ENCODE data around the gene PLAU. TPM values are rescaled to one million over a fixed set of nuclear protein-coding genes. Genes with fewer than 3 reads are reported as not detected.

Gene PLAU
- total RNA-seq, 1 donor from 2014 or later: 19.5 TPM

DNA sequence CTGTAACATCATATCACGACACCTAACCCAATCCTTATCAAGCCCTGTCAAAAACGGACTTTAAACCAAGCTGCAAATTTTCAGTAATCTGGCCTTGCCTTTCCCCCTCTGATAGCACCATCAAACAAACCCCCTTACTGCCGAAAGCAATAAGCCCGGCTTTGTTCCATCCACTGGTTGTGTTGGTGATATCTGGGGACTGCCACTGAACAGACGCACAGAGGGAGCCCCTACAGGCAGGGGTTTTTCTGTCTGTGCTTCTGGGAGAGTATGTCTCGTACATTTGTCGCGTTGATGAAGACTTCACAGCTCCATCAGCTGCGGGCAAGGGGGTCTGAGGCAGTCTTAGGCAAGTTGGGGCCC is 550 bp upstream of the PLAU start:
- H3K27me3 Mint-ChIP-seq (ENCODE audit: unreplicated experiment): peaks cover 14% of the 10 kb centered on the region
- peaks cover 1% of the 10 kb centered on the region for H3K36me3 Mint-ChIP-seq (ENCODE audit: low read depth, unreplicated experiment)
- peak overlapping the region; percentile 85 for H3K27ac Mint-ChIP-seq (ENCODE audit: unreplicated experiment)
- H3K9me3 Mint-ChIP-seq (ENCODE audit: unreplicated experiment): no peaks in the 10 kb centered on the region
- H3K4me3 Mint-ChIP-seq (ENCODE audit: unreplicated experiment): peak overlapping the region; percentile 93
- no peak for TF ChIP-seq CTCF (IDR thresholded peaks at IDR 0.05; ENCODE audit: unreplicated experiment)
- H3K4me1 Mint-ChIP-seq (ENCODE audit: unreplicated experiment): peaks cover 22% of the 10 kb centered on the region
- DNase-seq (ENCODE audit: low spot score): peak; percentile 10

GRCh38 chr10:73911553-73912004 is 647 bp downstream of the PLAU start:
- DNase-seq (ENCODE audit: low spot score): no peak
- no peak for TF ChIP-seq CTCF (IDR thresholded peaks at IDR 0.05; ENCODE audit: unreplicated experiment)
- no peaks in the 10 kb centered on the region for H3K9me3 Mint-ChIP-seq (ENCODE audit: unreplicated experiment)
- H3K36me3 Mint-ChIP-seq (ENCODE audit: low read depth, unreplicated experiment): peaks cover 9% of the 10 kb centered on the region
- peaks cover 17% of the 10 kb centered on the region for H3K27me3 Mint-ChIP-seq (ENCODE audit: unreplicated experiment)
- peak overlapping the region; percentile 98 for H3K4me3 Mint-ChIP-seq (ENCODE audit: unreplicated experiment)
- H3K27ac Mint-ChIP-seq (ENCODE audit: unreplicated experiment): no peak overlapping the region
- H3K4me1 Mint-ChIP-seq (ENCODE audit: unreplicated experiment): peaks cover 22% of the 10 kb centered on the region

DNA sequence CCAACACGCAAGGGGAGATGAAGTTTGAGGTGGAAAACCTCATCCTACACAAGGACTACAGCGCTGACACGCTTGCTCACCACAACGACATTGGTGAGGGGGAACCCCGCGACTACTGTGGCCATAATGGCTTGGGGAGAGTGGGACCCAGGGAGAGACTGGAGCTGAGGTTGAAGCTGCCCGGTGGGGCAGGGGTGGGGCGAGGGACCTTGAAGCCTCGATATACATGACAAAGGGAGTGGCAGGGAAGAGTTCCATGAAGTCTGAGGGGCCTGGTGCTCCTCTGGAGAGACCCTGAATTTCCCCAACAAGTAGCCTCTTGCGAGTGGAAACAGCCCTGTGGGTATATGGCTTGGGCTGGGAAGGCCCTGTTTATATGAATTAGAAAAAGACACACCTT is 3.1 kb downstream of the PLAU start:
- no peak for DNase-seq (ENCODE audit: low spot score)
- Mint-ChIP-seq H3K27me3 (ENCODE audit: unreplicated experiment) (peaks cover 14% of the 10 kb centered on the region), H3K36me3 (ENCODE audit: low read depth, unreplicated experiment) (peaks cover 13% of the 10 kb centered on the region), H3K4me3 (ENCODE audit: unreplicated experiment) (no peak overlapping the region), H3K9me3 (ENCODE audit: unreplicated experiment) (no peaks in the 10 kb centered on the region), H3K27ac (ENCODE audit: unreplicated experiment) (no peak overlapping the region), H3K4me1 (ENCODE audit: unreplicated experiment) (peaks cover 22% of the 10 kb centered on the region)
- no peak for TF ChIP-seq CTCF (IDR thresholded peaks at IDR 0.05; ENCODE audit: unreplicated experiment)

GRCh38 chr10:73915206-73915851 is 4.4 kb downstream of the PLAU start:
- H3K9me3 Mint-ChIP-seq (ENCODE audit: unreplicated experiment): no peaks in the 10 kb centered on the region
- peaks cover 13% of the 10 kb centered on the region for H3K36me3 Mint-ChIP-seq (ENCODE audit: low read depth, unreplicated experiment)
- H3K27ac Mint-ChIP-seq (ENCODE audit: unreplicated experiment): no peak overlapping the region
- H3K27me3 Mint-ChIP-seq (ENCODE audit: unreplicated experiment): peaks cover 14% of the 10 kb centered on the region
- DNase-seq (ENCODE audit: low spot score): no peak
- H3K4me1 Mint-ChIP-seq (ENCODE audit: unreplicated experiment): peaks cover 23% of the 10 kb centered on the region
- peak overlapping the region; percentile 29 for H3K4me3 Mint-ChIP-seq (ENCODE audit: unreplicated experiment)
- no peak for TF ChIP-seq CTCF (IDR thresholded peaks at IDR 0.05; ENCODE audit: unreplicated experiment)

DNA sequence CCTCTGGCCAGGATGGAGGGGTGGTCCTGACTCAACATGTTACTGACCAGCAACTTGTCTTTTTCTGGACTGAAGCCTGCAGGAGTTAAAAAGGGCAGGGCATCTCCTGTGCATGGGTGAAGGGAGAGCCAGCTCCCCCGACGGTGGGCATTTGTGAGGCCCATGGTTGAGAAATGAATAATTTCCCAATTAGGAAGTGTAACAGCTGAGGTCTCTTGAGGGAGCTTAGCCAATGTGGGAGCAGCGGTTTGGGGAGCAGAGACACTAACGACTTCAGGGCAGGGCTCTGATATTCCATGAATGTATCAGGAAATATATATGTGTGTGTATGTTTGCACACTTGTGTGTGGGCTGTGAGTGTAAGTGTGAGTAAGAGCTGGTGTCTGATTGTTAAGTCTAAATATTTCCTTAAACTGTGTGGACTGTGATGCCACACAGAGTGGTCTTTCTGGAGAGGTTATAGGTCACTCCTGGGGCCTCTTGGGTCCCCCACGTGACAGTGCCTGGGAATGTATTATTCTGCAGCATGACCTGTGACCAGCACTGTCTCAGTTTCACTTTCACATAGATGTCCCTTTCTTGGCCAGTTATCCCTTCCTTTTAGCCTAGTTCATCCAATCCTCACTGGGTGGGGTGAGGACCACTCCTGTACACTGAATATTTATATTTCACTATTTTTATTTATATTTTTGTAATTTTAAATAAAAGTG is 6.0 kb downstream of the PLAU start:
- H3K9me3 Mint-ChIP-seq (ENCODE audit: unreplicated experiment): no peaks in the 10 kb centered on the region
- peaks cover 11% of the 10 kb centered on the region for H3K27me3 Mint-ChIP-seq (ENCODE audit: unreplicated experiment)
- no peak for DNase-seq (ENCODE audit: low spot score)
- peaks cover 13% of the 10 kb centered on the region for H3K36me3 Mint-ChIP-seq (ENCODE audit: low read depth, unreplicated experiment)
- no peak overlapping the region for H3K4me3 Mint-ChIP-seq (ENCODE audit: unreplicated experiment)
- H3K27ac Mint-ChIP-seq (ENCODE audit: unreplicated experiment): no peak overlapping the region
- TF ChIP-seq CTCF (IDR thresholded peaks at IDR 0.05; ENCODE audit: unreplicated experiment): no peak
- H3K4me1 Mint-ChIP-seq (ENCODE audit: unreplicated experiment): peaks cover 13% of the 10 kb centered on the region

Measured in endothelial cell (in vitro differentiated cells).